AG08395 (cell line): ENCODE results near the gene TCEAL3.
"Not testable (repeated sequence)": the region's sequence is repeated elsewhere in the genome, so short reads cannot be mapped to it uniquely, and the experiment has no call there.

Experiments
- DNase-seq: peaks from one replicate; pipeline ENCODE4 v3.0.0; 2012; ENCODE audit warnings: mixed read lengths, low spot score

Gene TCEAL3, protein sequence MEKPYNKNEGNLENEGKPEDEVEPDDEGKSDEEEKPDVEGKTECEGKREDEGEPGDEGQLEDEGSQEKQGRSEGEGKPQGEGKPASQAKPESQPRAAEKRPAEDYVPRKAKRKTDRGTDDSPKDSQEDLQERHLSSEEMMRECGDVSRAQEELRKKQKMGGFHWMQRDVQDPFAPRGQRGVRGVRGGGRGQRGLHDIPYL

DNA sequence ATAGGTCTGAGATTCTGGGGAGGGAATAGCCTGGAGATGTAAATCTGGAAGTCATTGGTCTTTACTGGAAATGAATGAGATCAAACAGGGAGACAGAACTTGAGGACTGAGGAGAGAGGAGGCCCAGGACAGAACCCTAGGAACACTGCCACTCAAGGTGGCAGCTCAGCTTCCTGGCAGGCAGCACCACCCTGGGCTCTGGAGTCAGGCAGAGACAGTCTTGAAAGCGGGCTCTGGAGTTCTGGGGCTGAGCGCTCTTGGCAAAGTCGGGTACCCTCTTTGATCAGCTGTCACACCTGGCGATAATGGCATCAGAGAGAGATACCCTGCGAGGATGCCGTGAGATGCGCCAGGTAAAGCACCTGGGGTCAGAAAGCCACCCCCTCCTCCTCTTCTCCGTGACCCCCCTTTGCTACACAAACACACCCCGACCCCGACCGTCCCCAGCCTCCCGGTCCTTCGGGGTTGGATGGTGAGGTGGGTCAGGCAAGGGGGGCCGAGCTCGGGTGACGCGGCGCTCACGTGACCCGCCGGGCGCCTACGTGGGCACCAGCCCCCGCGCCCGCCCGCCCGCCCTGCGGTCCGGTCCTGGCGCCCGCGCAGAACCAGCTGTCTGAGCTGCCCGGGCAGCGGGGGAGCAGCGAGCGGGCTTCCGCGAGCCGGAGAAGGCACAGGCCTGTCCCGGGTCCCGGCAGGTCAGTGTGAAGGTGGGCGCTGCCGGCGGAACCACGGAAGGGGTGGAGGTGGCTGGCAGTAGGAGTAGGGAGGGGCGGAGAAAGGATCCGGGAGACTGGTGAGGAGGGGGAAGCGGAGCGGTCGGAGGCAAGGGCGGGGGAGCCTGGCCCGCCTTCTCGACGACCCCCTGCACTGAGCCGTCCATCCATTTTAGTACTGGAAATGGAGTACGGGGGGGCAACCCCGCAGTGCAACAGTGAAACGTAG, at the start of gene TCEAL3:
Gene TCEAL3 (plus strand): TSS at position 600 of the 942 bp plus-strand sequence. CDS start 1,102 bp downstream, outside the sequence.
- peak; percentile 56 for DNase-seq

DNA sequence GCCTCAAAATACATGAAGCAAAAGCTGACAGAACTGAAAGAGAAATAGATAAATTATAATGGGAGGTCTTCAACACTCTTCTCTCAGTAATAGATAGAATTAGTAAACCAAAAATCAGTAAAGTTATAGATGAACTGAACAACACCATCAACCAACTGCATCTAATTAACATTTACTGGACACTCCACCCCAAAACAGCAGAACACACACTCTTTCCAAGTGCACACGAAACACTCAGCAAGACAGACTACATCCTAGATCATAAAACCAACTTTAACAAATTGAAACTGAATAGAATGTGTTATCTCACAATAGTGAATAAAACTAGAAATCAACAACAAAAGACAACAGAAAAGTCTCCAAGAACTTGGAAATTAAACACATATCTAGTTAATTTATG, 47.5 kb upstream of the TCEAL3 start:
- DNase-seq, result no peak

DNA sequence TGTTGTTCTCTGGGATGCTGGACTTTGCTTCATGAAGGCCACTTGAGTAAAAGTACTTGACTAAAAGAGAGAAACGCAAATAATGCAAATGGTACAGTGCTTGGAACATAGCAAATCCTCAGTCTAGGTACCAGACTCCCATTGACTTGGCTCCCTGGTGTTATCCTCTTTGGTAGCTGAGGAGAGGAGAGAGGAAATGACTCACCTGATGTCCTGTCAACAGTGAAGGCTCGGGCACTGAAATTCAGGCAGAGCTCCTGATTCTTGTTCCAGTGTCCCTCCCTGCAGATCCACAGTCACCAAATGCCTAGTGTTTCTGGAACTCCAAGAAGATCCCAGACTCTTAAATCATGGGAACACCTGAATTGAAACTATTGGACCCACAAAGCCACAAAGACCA, 45.0 kb upstream of the TCEAL3 start:
- no peak for DNase-seq

DNA sequence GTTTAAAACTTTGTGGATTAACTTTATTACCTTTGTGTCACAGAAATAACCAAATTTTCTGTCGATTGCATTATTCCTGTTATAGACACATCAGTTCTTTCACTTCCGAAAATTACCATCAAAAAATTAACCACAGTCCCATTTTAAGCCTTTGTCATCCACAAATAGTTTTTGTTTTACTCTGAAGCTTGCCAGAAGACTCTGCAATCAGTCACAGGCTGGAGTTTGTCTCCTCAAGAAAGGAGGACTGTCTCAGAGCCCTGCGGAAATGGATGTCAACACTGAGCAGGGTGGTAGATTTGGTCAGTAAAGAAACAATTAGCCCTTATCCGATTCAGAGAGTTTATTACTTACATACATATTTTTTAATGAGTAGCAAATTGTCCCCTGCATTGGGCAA, 42.6 kb upstream of the TCEAL3 start:
- DNase-seq, result no peak

DNA sequence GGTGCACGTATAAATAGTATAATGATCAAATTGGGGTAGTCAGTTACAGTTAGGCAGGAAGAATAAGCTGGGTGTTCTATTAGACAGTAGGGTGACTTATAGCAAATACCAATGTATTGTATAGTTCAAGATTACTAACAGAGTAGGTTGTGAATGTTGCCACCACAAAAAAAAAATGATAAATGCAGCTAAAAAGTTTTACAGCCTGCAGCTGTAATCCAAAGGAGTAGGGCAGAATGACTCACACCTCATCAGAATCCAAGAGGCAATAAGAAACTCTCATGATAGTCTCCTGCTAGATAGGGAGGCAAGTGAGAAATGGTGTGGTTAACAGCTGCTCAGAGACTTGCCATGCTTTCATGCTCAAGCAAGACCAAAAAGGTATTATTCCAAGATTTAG, 42.0 kb upstream of the TCEAL3 start:
- peak; percentile 56 for DNase-seq

DNA sequence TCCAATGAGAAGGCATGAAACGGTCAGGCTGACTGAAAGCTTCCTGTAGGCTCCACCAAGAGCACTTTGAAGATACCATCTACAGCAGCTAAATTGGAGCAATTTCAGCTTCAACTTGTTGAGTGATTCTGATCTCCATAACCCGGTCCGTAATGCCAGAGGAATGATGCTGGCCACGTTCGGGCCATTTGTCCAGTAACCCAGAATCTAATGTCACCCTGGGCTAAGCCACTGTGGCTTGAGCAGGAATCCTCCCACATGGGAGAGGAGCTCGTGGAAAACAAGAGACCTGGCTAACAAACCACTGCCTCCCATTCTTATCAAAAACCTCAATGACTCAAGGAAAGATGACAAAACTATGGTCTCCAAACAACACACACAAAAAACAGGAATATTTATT, 36.6 kb upstream of the TCEAL3 start:
- DNase-seq, result no peak

DNA sequence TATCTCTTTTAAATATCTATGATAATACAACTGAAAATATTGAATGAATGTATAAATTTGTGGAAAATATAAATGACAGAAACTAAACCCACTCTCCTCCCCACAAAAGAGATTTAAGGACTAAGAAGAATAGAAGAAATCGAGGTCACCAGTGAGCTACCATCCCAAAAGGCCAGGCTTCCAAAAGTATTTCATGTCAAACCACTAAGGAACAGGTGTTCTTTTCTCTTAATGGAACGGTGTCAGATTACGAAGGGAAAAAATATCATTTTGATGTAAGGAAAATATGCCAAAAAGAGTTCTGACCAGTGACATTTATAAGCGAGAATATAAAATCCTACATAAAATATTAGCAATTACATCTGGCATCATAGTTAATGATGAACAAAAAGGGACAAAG, 36.0 kb upstream of the TCEAL3 start:
- no peak for DNase-seq

DNA sequence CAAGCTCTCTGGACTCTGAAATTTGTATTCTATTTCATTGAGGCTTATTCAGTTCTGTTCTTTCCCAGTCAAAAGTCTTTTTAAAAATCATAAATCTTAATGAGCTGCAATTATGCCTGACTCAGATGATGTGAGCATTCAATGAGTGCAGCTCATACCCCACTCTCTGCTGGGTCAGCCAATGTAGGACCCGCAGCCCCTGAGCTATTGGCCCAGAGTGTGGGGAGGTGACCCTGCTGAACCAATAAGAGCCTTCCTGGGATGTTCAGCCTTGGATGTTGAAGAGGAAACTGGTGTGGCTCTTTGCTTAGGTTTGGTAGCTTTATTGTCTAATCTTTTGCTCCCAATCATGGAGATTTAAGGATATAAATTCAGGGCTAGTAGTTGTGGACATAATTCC, 34.6 kb upstream of the TCEAL3 start:
- DNase-seq, result no peak

DNA sequence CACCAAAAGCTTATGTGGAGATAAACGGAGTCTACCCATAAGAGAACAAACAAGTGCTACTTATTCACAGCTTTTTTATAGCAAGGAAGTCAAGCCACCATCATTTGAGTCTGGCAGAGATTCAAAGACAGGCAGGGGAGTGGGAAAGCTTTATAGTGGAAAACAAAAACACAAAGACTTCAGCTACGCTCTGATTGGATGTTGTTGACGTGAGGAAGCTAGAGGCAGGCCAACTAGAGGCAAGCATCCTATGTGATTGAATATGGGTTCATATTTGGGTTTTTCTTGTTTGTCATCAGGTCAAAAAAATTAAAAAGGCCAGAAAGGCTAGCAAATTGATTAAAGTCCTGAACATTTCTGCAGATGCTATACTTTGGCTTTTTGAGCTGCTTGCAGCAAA, 23.2 kb upstream of the TCEAL3 start:
- DNase-seq, result no peak

DNA sequence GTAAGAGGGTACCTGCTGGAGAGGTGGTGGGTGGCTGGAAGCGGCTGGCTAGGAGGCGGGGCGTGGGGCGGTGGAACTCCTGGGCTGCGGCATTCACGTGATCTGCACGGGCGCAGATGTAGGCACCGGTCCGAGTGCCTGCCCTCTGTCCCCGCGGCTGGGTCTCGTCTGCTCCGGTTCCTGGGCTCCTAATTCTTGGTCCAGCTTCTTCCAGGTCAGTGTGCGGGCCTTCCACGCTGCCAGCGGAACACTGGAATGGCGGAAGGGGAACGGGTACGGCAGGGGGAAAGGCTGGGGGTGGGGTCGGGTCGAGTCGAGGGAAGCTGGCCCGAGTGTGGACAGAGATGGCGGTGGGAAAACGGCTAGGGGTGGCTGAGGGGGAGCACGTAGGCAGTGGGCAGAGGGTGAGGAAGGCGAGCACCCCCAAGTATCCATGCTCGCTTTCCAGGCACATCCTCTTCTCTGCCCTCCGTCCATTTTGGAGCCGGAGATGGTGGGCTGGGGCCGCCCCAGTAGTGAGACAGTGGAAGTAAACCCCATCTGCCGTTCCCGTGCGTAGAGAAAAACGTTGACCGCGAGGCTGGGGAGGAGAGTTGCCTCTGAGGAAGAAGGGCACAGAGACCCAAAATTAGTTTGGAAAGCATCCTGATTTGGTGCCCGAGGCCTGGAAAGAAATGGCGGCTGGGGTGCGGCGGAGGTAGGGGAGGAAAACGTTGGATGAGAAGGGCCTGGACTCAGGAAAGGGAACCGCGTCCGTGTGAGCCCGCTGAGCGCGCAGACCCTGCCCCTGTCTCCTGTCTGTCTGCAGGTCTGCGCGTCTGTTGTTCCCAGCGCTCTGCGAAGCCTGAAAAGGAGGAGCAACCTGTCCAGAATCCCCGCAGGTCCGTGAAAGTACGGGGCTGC, 22.1 kb upstream of the TCEAL3 start, which contains the start of gene TCEAL4:
Gene TCEAL4 (plus strand): TSS at position 105 of the 903 bp plus-strand sequence. CDS start 1,161 bp downstream, outside the sequence.
- peak; percentile 39 for DNase-seq

DNA sequence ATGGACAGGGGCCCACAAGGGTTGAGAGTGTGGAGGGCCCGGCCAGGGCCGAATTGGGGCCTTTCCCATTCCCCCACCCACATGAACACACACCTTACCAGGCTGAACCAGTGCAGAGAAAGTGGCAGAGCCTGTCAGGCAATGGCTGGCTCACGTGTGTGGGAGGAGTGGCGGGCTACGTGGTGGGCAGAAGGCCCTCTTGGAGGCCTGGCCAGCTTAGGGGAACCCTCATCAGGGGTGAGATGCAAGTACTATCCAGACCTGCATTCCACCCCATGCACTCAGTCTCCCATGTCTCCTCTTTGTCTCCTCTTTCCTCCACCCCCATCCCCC, 21.5 kb upstream of the TCEAL3 start:
- DNase-seq, result no peak

DNA sequence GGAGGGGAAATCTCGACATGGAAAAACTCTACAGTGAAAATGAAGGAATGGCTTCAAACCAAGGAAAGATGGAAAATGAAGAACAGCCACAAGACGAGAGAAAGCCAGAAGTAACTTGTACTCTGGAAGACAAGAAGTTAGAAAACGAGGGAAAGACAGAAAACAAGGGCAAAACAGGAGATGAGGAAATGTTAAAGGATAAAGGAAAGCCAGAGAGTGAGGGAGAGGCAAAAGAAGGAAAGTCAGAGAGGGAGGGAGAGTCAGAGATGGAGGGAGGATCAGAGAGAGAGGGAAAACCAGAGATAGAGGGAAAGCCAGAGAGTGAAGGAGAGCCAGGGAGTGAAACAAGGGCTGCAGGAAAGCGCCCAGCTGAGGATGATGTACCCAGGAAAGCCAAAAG, 21.1 kb upstream of the TCEAL3 start:
- DNase-seq, result no peak

DNA sequence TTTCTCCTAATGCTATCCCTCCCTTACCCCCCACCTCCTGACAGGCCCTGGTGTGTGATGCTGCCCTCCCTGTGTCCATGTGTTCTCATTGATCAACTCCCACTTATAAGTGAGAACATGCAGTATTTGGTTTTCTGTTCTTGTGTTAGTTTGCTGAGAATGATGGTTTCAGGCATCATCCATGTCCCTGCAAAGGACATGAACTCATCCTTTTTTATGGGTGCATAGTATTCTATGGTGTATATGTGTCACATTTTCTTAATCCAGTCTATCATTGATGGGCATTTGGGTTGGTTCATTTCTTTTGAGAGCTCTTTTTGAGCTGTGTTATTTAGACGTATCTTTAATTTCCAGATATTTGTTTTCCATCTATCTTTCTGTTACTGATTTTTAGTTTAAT, 15.5 kb upstream of the TCEAL3 start:
- not testable (repeated sequence) for DNase-seq

DNA sequence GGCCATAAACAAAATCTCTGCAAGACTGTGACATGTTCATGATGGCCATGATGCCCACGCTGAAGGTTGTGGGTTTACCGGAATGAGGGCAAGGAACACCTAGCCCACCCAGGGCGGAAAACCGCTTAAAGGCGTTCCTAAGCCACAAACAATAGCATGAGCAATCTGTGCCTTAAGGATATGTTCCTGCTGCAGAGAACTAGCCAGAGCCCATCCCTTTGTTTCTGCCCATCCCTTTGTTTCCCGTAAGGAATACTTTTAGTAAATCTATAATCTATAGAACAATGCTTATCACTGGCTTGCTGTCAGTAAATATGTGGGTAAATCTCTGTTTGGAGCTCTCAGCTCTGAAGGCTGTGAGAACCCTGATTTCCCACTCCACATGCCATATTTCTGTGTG, 12.6 kb upstream of the TCEAL3 start:
- DNase-seq, result not testable (repeated sequence)

DNA sequence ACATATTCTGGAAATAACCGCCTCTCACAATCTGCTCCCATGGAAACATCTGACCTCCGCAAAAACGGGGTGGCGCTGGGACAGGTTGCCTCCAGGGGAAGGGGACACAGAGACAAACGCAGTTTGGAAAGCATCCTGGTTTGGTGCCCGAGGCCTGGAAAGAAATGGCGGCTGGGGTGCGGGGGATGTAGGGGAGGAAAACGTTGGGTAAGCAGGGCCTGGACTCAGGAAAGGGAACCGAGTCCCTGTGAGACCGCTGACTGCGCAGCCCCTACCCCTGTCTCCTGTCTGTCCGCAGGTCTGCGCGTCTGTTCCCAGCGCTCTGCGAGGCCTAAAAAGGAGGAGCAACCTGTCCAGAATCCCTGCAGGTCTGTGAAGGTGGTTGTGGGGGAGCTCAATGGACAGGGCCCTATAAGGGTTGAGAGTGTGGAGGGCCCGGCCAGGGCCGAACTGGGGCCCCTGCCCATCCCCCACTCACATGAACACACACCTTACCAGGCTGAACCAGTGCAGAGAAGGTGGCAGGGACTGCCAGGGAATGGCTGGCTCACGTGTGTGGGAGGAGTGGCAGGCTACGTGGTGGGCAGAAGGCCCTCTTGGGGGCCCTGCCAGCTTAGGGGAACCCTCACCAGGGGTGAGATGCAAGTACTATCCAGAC, 672 bp downstream of the TCEAL3 start:
- DNase-seq, result no peak

DNA sequence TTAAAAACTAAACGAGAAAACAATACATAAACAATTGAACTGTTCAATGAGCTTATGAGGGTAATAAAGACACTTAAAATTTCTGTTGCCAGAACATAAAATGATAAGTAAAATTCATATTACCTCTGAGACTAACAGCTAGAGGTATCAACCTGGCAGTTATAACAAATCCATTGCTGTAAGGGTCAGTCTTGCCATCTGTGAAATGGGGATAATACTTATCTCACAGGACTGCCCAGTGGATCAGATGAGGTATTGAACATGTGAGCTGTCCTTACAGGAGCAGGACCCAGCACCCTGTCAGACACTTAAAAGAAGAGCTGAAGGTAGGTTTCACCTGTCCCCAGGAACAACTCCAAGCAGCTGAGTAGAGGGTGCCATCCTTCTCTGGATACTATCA, 2.5 kb downstream of the TCEAL3 start:
- DNase-seq, result no peak

DNA sequence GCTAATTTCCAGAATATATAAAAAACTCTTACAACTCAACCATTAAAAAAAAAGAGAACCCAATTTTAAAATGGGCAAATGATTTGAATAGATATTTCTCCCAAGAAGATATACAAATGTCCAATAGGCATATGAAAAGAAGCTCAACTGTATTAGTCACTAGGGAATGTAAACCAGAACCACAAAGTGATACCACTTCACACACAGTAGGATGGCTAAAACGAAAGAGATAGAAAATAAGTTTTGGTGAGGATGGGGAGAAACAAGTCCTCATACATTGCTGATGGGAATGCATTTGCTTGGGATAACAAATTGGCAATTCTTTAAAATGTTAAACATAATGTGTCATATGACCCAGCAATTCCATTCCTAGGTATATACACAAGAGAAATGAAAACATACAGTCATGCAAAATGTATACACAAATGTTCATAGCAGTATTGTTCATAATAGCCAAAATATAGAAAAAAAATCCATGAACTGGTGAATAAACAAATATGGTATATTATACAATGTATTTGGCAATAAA, 5.7 kb downstream of the TCEAL3 start:
- DNase-seq, result no peak

DNA sequence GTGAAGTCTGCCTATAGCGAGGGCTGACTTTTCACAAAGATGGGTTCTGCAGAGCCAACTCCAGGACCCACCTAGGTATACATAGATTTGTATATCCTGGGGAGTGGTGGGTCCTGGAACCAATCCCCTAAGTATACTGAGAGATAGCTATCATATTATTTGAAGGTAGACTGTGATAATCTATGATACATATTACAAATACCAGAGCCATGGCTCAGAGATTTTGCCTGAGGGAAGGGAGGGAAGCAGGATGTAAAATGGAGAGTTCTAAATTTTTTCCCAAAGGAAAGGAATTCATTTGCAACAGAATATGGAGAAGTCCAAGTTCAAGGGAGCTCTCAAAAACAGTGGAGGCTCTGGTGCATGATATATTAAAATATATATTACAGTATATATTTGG, 7.2 kb downstream of the TCEAL3 start:
- peak; percentile 4 for DNase-seq

DNA sequence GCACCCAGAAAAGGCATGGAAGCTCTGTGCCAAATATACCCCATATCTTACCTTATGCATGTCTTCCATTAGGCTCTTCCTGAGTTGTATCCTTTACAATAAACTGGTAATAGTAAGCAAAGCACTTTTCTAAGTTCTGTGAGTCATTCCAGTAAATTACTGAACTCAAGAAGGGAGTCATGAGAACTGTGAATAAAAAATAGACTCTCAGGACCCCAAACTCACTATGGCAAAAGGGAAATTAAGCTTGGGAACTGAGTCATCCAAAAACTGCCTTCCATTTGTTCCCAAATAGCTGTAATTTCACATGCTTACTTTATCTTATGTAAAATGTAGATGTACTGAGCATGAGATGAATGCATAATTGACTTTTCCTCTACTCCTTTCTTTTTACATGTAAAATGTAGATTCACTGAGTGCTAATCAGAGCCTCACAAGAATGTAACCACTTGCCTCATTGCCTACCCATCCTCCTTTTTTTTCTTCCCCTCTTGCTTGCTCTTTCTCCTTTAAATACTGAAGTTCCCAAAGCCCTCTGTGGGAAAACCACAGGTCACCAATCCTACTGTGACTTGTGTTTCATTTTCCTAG, 8.1 kb downstream of the TCEAL3 start:
- no peak for DNase-seq

DNA sequence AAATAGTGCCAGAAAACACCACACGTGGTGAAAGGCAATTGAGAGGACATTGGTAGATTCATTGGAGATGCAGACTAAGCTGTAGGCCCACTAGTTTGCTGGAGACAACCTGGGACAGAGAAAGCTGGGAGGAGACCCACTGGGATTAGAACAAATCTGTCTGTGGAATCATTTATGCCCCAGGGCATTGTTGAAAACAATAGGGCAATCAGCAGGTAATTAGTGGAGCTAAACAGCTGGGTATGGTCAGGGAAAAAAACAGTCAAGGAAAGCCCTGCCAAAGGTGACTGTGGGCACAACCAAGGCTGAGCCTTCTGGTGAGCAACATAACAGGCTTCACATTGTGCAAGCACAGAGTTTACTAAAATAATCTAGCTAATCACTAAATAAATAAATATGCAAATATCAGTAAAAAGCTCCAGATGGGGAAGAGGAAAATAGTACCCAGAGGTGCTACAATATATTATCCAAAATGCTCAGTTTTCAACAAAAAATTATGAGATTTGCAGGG, 9.0 kb downstream of the TCEAL3 start:
- no peak for DNase-seq

DNA sequence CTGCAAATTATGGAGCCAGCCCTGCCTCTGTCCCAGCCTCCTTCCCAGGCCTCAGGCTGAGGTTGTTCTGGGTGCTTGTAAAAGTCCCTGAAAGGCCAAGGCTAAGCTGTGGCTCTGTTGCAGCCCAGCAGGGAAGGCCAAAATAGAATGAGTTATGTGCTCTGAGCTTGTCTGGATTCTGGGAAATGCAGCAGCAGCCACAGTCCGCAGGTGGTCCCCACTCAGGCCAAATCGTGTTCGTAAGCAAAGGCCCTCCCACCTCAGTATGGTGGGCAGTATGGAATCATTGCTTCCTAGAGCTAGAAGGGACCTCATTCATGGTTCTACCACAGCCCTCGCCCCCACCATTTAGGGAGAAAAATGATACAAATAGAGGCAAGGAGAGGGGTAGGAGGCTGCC, 16.3 kb downstream of the TCEAL3 start:
- no peak for DNase-seq
